Loucy (cell line): ENCODE results near the gene FXR2.

ENCODE experiments used
- EZH2phosphoT487 ChIP-seq: fragments of 200-600 bp; IDR thresholded peaks from 2 replicates; pipeline ENCODE4 v1.6.1; 2018; ENCODE audit warnings: antibody characterized with exemption, mild to moderate bottlenecking, moderate library complexity, borderline replicate concordance
- TF ChIP-seq, protein P1 (sequence below): fragments of 200-600 bp; sonication (generic); conservative IDR thresholded peaks from 2 replicates; pipeline ENCODE4 v1.5.1; 2014; ENCODE audit warnings: mild to moderate bottlenecking, antibody characterized with exemption, low read length

DNA sequence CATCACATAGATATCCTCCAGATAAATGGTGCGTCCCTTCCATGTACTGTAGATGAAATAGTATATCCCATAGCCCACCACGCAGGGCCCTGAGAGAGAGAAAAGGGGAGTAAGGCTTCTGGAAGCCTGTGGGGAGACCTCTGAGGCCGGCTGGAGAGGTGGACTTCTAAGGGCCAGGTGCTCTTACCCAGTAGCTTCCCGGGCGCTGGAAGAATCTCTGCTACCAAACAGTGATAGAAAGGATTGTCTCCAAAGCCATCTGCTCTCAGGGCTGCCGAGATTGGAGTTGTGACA, 12.2 kb upstream of the FXR2 start:
- TF ChIP-seq, protein P1, sequence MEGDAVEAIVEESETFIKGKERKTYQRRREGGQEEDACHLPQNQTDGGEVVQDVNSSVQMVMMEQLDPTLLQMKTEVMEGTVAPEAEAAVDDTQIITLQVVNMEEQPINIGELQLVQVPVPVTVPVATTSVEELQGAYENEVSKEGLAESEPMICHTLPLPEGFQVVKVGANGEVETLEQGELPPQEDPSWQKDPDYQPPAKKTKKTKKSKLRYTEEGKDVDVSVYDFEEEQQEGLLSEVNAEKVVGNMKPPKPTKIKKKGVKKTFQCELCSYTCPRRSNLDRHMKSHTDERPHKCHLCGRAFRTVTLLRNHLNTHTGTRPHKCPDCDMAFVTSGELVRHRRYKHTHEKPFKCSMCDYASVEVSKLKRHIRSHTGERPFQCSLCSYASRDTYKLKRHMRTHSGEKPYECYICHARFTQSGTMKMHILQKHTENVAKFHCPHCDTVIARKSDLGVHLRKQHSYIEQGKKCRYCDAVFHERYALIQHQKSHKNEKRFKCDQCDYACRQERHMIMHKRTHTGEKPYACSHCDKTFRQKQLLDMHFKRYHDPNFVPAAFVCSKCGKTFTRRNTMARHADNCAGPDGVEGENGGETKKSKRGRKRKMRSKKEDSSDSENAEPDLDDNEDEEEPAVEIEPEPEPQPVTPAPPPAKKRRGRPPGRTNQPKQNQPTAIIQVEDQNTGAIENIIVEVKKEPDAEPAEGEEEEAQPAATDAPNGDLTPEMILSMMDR = no peak
- TF ChIP-seq EZH2phosphoT487 = no peak
